Skeletal muscle cell (primary cell): Measurements from ENCODE around the gene EXOC4.

ENCODE experiments used
- DNase-seq: peaks from one replicate; pipeline ENCODE4 v3.0.0-alpha.2; 2010; ENCODE audit warnings: low read depth
- H3K4me3 ChIP-seq: 2 replicates; pipeline ENCODE4 v1.5.1; 2011; ENCODE audit warnings: low read depth, mild to moderate bottlenecking, control low read depth, low read length, moderate library complexity

EXOC4 gene

DNA sequence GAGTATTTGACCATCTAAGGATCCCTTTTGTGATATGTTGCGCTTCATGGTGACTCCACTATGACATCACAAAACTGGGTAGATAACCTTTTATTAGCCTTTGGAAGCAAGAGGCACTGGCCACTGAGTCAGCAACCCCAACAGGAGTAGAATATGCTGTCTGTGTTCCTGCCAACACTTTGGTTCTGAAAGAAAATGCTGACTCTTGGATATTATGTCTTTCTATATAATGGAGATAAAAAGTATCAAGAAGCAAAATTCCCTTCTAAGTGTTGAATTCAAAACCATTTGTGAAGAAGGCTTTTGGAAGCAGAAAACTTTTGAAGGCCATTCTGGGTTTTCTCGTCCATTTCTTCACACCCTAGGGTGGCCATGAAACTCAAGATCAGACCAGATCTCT, 528.0 kb downstream of the EXOC4 start:
- DNase-seq = no peak

GRCh38 chr7:133781486-133782090, 528.7 kb downstream of the EXOC4 start:
- no peak for DNase-seq
- no peak overlapping the region for H3K4me3 ChIP-seq

More for the DNA sequence above, 528.0 kb downstream of the EXOC4 start:
- H3K4me3 ChIP-seq = no peak overlapping the region

- no peak for DNase-seq
- no peak overlapping the region for H3K4me3 ChIP-seq
Measured at GRCh38 chr7:133782470-133782869, 529.6 kb downstream of the EXOC4 start.

GRCh38 chr7:133783276-133783675, 530.4 kb downstream of the EXOC4 start:
- H3K4me3 ChIP-seq = no peak overlapping the region
- DNase-seq = peak; percentile 25

DNA sequence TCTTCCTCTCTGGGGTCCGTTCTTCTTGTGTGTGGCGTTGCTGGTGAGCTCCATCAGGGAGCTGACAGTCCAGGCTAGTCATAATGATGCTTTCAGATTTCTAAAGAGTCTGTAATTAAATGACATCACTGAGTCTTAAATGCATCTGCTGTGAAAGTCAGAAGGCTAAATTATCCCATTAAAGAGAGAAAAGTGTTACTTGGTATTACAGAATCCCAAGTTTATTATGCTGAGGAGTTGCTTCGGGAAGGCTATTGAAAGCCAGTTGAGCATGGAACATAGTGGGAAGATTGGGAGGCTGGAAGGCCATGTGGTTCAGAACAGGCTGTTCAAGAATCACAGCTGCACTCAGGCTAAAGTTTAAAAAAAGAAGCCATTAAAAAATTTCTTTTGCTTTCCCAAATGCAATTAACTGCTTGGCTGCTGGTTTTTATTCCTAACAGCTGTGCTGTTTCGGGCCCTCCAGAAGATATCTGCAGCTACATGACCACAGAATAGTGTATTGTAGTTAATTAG, 531.7 kb downstream of the EXOC4 start:
- H3K4me3 ChIP-seq = no peak overlapping the region
- DNase-seq = no peak

DNA sequence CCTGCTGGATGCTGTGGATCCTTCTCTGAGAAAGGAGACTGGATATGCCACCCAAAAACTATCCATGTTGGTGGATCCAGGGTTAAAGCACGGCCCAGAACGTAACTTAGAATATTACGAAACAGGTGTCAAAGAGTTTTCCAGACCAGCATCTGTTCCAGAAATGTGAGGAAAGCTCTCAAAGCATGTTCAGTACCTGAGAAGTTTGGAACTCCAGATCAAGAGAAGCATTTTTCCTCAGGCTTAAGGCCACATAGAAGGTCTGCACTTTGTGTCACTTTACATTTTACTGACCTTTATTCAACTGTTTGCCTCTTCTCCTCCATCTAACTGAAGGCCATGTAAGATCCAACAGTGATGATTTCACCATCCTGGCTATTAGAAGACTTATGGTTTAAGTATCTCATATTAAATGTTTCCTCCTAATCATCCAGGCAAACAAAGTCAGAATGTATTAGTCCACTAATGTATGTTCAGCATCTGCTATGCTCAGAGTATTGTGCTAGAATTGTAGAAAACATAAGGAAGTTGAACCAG, 533.6 kb downstream of the EXOC4 start:
- no peak for DNase-seq
- H3K4me3 ChIP-seq = no peak overlapping the region

GRCh38 chr7:133789974-133790373, 537.1 kb downstream of the EXOC4 start:
- peak; percentile 19 for DNase-seq
- H3K4me3 ChIP-seq = no peak overlapping the region

DNA sequence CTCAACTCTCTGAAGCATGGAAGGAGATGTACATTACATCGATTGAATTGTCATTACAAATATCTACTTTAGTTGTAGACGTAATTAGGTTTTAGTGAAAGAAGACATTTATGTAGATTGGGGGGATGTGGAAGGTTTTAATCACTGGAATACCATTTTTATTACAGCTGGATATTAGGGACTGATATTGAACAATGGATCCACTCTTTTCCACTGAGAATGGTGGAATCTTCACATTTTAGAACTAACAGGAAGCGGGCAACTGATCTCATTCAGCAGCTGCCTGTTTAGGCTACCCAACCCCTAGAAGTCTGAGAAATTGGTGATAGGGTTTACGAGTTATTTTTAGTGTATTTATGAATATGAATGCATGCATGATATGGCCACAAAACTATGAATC, 538.0 kb downstream of the EXOC4 start:
- no peak for DNase-seq
- H3K4me3 ChIP-seq = no peak overlapping the region

DNA sequence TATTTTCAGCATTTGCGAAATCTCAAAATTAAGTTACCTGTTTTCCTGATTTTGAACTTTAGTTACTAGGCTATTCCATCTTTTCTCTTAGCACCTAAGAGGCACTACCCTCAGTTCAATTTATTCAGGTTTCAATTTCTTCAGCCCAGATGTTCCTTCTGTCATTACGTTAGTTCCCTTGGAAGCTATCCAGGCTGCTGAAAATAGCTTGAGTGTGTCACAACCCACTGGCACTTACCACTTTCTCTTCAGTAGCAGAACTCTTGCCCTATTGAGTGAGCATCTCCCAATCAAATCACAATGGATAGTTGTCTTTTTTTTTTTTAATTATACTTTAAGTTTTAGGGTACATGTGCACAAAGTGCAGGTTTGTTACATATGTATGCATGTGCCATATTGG, 541.6 kb downstream of the EXOC4 start:
- H3K4me3 ChIP-seq = no peak overlapping the region
- DNase-seq = peak; percentile 30

- peak; percentile 57 for DNase-seq
- H3K4me3 ChIP-seq = no peak overlapping the region
Measured at GRCh38 chr7:133795068-133795665, 542.3 kb downstream of the EXOC4 start.

DNA sequence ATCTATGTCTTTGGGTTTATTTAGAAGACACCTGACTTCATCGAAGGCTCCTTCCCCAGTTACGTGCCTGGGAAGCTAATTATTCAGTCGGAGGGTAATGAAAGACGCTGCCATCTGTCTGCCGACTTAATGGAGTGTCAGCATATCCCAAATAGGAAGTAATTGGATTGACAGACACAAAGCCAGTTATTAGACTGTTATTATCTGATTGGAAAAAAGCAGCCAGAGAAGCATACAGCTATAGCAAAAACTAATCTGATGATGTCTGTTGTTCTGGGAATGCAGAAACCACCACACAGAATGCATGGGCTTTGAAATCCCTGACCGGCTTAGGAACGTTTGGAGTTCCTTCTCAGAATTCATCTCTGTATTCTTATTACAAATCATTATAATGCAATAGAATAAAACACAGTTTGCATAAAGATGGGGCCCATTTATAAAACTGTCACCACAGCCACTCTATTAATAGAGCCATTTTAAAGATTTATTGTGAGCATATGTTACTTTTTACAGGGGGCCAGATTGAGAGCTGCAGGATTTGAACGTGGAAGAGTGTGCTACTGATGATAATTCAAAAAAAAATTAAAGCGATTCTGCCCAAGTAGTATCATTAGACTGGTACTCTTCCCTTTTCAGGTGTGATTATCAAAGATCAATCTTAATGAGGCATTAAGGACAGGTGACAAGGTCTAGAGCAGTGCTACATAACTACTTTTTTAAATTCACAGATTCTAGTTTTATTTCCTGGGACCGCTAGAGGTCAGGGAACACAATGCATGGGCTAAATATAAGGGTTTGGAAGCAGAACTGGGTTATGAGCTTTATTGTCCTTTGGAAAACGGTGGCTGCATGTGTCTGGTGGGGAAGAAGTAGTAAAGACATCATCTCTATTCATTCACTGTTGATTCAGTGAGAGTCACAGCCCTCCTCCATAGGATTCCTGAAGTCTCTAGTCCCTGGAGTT, 544.2 kb downstream of the EXOC4 start:
- no peak overlapping the region for H3K4me3 ChIP-seq
- no peak for DNase-seq

DNA sequence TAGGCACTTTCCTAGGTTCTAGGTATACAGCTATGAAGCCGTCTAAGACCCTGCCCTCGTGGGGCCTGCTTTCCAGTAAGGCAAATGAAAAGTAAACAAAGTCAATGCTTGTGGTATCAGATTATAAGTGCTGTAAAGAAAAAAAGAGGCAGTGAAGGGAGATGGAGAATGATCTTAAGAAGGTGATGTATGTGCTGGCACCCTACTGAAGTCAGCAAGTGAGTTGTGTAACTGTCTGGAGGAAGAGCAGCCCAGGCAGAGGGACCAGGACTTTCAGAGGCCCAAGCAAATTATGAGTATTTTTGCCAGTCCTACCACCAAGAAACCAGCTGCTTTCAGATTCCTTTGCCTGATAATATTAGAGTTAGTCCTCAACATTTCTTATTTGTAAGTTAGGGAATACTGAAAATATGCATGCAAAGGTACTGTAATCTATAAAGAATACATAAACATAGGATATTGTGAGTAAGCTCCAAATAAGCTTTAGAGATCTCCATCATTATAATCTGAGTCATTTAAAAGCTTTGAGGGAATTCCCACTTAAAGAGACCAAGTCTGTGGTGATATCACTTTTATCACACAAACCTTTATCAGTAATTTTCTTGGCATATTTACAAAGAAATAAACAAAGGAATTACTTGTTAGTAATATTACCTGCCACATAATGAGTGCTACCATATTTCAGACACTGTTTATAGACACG, 545.1 kb downstream of the EXOC4 start:
- no peak for DNase-seq
- no peak overlapping the region for H3K4me3 ChIP-seq

GRCh38 chr7:133801341-133801740, 548.5 kb downstream of the EXOC4 start:
- no peak overlapping the region for H3K4me3 ChIP-seq
- no peak for DNase-seq

DNA sequence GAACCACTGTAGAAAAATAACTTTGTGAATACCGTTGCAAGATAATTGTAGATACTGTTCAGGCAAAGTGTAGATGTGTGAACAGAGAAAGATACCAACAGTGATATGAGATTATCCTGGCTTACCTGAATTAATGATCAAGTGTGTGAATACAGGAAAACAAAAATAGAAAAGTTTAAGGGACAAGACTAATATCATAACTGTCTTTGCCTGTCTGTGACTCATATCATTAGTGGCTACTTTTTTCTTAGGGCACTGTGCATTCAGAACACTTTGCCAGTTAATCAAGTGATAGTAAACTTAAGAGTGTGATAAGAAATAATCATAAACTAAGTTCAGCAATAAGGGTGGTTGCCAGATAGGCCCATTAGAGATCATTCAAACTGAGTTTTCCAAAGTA, 551.2 kb downstream of the EXOC4 start:
- no peak overlapping the region for H3K4me3 ChIP-seq
- DNase-seq = no peak

- no peak overlapping the region for H3K4me3 ChIP-seq
- no peak for DNase-seq
Measured at GRCh38 chr7:133805426-133805825, 552.5 kb downstream of the EXOC4 start.

DNA sequence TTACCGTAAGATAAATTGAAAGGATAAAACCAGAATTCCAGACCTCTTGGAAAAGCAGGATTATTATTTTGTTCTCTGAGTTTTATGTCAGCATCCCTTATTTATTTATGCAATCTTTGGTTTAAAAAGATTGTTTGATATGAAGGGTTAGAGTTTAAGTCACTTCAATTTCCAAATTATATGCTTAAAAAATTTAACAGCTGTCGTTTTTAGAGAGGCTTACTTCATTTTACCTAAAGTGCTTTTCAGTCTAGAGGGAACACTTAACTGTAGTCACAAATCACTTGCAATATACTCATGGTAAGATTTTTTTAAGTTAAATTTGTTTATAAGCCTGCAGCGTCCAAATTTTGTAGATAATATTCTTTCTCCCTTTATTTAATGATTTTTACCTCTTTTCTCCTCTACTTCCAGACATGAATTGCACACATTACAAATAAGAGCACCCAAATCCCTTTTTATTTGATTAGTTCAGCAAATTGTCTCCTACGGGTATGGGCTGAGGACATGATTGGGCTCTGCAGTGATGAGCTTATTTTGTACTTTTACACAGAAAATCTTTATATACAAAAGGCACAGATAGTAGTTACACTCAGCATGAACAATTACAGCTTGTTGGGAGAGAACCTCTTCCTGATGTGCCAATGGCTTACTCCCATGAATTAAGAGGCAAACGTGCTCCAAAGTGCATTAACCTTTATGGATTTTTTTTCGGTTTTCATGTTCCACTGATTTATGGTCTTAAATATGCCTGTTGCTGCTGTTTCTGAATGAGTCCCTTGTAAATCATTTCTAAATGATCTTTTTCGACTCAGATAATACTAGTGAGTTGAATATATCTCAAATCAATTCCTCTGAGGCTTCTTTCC, 555.0 kb downstream of the EXOC4 start:
- DNase-seq = no peak
- no peak overlapping the region for H3K4me3 ChIP-seq

- H3K4me3 ChIP-seq = no peak overlapping the region
Measured at GRCh38 chr7:133808493-133808866, 555.6 kb downstream of the EXOC4 start.

DNA sequence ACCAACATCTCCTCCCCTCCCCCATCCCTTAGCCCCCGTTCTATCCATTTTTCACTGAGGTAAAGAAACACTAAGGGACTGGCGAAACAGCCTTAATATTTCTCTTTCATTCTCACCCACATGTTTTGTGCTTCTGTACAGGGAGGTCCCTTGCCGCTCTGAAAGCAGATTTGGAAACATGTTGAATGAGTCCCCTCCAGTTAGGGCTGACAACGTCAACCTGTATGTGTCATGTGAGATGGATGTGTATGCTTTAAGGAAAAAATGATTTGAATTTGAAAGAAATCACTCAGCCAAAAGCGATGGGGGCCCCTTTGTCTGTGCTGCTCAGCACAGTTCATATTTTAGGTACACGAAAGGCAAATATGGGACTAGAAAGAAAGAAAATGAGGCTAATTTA, 560.0 kb downstream of the EXOC4 start:
- DNase-seq = no peak
- H3K4me3 ChIP-seq = no peak overlapping the region

More at GRCh38 chr7:133808493-133808866, 555.6 kb downstream of the EXOC4 start:
- no peak for DNase-seq
